Epithelial cell of proximal tubule (primary cell): ENCODE results near the gene CNPY1. TPM values are rescaled to one million over a fixed set of nuclear protein-coding genes. Genes with fewer than 3 reads are reported as not detected.
"Not testable (repeated sequence)": the region's sequence is repeated elsewhere in the genome, so short reads cannot be mapped to it uniquely, and the experiment has no call there.

Experiments
- DNase-seq: peaks from one replicate; pipeline ENCODE4 v3.0.0-alpha.2; 2011; ENCODE audit warnings: low read depth
- H3K4me3 ChIP-seq: 2 replicates; pipeline ENCODE4 v1.5.1; 2011; ENCODE audit warnings: low read depth, mild to moderate bottlenecking, low read length
- total RNA-seq: library from RNA; depleted of rRNA; stranded (reverse); fragments of >200 nt; gene quantifications from 2 replicates; pipeline ENCODE4 v1.2.3, GENCODE V29; 2015
- TF ChIP-seq, protein P1 (sequence below): conservative IDR thresholded peaks from 2 replicates; pipeline ENCODE4 v1.5.1; 2012; ENCODE audit warnings: low read depth, mild to moderate bottlenecking, low read length

Gene CNPY1
- not detected in 2 replicates for total RNA-seq

- DNase-seq, H3K4me3 ChIP-seq: not testable (repeated sequence)
Measured at GRCh38 chr7:155546449-155546848, at the start of gene CNPY1. CNPY1 (minus strand) TSS chr7:155546559; CDS start chr7:155545929, 630 bp downstream.

- TF ChIP-seq, protein P1, sequence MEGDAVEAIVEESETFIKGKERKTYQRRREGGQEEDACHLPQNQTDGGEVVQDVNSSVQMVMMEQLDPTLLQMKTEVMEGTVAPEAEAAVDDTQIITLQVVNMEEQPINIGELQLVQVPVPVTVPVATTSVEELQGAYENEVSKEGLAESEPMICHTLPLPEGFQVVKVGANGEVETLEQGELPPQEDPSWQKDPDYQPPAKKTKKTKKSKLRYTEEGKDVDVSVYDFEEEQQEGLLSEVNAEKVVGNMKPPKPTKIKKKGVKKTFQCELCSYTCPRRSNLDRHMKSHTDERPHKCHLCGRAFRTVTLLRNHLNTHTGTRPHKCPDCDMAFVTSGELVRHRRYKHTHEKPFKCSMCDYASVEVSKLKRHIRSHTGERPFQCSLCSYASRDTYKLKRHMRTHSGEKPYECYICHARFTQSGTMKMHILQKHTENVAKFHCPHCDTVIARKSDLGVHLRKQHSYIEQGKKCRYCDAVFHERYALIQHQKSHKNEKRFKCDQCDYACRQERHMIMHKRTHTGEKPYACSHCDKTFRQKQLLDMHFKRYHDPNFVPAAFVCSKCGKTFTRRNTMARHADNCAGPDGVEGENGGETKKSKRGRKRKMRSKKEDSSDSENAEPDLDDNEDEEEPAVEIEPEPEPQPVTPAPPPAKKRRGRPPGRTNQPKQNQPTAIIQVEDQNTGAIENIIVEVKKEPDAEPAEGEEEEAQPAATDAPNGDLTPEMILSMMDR: no peak
- DNase-seq: no peak
- H3K4me3 ChIP-seq: no peak overlapping the region
Measured at GRCh38 chr7:155594961-155595366, 48.6 kb upstream of the CNPY1 start.

DNA sequence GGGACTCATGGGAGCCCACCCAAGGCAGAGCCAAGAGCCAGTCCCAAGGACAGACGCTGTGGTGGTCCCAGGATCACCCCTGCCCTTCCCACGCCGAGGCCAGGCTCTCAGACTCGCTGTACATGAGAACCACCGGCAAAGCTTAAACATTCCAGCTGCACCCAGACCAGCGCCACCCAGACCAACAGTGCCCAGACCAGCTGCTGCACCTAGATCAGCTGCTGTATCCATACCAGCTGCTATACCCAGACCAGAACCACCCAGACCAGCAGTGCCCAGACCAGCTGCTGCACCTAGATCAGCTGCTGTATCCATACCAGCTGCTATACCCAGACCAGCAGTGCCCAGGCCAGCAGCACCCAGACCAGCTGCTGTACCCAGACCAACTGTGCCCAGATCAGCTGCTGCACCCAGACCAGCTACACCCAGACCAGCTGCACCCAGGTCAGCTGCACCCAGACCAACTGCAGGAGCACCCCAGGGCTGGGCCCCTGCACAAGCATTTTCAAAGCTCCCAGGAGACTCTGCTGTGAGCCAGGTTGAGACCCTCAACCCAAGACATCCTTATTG is 47.9 kb upstream of the CNPY1 start:
- H3K4me3 ChIP-seq: no peak overlapping the region
- DNase-seq: no peak
- TF ChIP-seq, protein P1: no peak

DNA sequence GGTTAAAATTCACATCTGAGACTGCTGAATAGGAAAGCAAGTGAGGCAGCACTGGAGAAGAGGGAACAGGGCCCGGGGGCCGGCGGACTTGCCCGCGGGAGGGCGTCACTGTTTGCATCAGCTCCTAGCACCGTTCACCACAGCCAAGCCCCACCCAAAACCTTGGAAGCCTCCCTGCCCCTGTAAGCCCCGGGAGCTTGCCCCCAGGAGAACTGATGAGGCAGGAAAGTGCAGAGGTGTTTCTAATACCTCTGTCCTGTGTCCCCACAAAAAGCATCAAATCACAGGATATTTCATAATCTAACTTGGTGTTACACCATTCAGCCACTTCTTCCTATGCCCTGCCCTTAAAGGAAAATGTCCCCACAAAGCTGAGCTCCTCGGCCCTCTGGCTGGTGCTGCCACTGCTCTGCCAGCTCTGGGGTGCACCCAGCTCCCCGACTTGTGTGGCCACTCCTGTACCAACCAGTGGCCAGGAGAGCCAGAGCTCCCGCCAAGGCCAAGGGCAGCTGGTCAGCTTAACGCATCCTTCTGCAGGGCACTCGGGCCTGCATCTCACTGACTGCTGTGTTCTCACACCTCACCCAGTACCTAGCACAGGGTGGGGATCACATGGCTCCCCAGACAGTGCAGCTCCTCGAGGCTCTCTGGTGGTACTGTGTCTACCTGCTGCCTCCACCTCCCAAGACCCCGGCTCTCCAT is 47.3 kb upstream of the CNPY1 start:
- no peak for DNase-seq
- TF ChIP-seq, protein P1: no peak
- no peak overlapping the region for H3K4me3 ChIP-seq

DNA sequence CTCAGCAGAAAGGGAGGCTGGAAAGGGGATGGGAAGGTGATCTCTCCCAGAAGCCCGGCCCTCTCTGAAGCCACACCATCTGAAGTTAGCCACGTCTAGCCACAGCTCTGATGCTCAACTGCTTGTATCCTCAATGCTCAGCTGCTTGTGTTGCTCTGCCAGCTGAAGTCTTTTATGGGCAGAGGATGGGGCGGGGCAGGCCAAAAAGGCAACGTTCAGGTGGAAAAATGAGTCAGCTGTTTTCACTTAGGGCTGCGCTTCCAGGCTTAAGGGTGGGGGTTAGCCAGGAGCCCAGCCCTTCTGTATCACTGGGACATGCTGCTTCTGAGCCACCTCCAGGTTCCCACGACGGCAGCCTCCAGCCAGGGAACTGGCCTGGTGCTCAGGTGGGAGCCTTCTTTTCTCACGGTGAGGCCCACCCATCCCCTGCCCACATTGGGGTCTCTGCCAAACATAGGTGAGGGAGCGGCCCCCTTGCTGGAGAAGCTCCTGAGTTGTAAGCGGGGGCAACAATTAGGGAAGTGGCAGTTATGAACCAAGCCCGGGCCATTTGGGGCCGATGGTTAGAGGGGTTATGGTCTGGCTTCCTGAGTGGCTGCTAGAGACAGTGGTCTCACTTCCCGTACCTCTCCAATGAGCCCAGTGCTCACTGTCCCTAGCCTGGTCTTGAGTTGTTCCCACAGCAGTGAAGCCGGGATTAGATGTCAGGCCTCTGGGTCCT is 44.9 kb upstream of the CNPY1 start:
- H3K4me3 ChIP-seq: no peak overlapping the region
- TF ChIP-seq, protein P1: no peak
- no peak for DNase-seq

DNA sequence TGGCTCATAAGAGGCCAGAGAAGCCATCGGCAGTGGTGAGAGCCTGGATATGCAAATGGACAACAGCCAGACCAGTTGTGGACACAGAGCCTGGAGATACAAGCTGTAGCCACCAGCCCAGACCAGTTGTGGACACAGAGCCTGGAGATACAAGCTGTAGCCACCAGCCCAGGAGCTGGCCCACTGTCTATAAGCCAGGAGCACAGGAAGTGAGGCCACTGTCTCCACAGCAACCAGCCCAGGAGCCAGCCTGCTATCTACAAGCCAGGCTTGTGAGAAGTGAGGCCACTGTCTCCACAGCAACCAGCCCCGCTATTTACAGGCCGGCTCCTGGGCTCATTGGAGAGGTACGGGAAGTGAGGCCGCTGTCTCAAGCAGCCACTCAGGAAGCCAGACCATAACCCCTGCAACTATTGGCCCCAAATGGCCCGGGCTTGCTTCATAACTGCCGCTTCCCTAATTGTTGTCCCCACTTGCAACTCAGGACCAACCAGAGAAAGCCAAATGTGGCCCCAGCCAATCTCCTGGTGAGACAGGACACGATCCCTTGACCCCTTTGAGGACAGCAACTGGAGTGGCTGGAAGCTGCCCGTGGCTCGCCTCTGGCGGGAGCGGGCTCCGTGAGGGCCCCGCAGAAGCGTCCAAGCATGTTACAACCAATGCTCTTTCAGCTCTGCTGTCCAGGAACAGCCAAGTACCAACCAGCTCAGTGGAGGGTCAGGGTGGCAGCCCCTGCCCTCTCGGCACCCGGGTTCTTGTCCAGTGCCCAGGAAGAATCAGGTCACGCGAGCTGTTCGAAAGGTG is 44.1 kb upstream of the CNPY1 start:
- no peak for DNase-seq
- TF ChIP-seq, protein P1: no peak
- H3K4me3 ChIP-seq: no peak overlapping the region
